IgD-negative memory B cell (primary cell): ENCODE results near the gene TMEM30B. TPM values are rescaled to one million over a fixed set of nuclear protein-coding genes. Genes with fewer than 3 reads are reported as not detected.
"Not testable (repeated sequence)": the region's sequence is repeated elsewhere in the genome, so short reads cannot be mapped to it uniquely, and the experiment has no call there.

ENCODE experiments used
- H3K27ac Mint-ChIP-seq, 3 donors: one replicate each; pipeline ENCODE4 v1.8.0; 2020 to 2022; ENCODE audit warnings: mild to moderate bottlenecking in 3 of 3, mixed read lengths in 3 of 3, moderate library complexity in 1 of 3
- H3K27me3 Mint-ChIP-seq: one replicate; pipeline ENCODE4 v1.8.0; 2021; ENCODE audit warnings: mixed read lengths
- H3K36me3 Mint-ChIP-seq: one replicate; pipeline ENCODE4 v1.8.0; 2020; ENCODE audit warnings: mild to moderate bottlenecking, mixed read lengths
- H3K4me1 Mint-ChIP-seq, 3 donors: one replicate each; pipeline ENCODE4 v1.8.0; 2020 to 2022; ENCODE audit warnings: mixed read lengths in 3 of 3, mild to moderate bottlenecking in 1 of 3
- H3K4me3 Mint-ChIP-seq, 4 donors: one replicate each; pipeline ENCODE4 v1.8.0; 2020 to 2022; ENCODE audit warnings: mild to moderate bottlenecking in 4 of 4, mixed read lengths in 4 of 4, moderate library complexity in 3 of 4
- H3K9me3 Mint-ChIP-seq, 3 donors: one replicate each; pipeline ENCODE4 v1.8.0; 2020 to 2021; ENCODE audit warnings: mixed read lengths in 3 of 3, mild to moderate bottlenecking in 1 of 3
- polyA plus RNA-seq: library from polyadenylated mRNA; unstranded; fragments of 300-500 nt; fragmentation: Illumina TruSeq; gene quantifications from one replicate; pipeline ENCODE4 v1.2.3, GENCODE V29; 2021

Gene TMEM30B
- polyA plus RNA-seq, 1 donor from 2014 or later = 0.33 TPM

DNA sequence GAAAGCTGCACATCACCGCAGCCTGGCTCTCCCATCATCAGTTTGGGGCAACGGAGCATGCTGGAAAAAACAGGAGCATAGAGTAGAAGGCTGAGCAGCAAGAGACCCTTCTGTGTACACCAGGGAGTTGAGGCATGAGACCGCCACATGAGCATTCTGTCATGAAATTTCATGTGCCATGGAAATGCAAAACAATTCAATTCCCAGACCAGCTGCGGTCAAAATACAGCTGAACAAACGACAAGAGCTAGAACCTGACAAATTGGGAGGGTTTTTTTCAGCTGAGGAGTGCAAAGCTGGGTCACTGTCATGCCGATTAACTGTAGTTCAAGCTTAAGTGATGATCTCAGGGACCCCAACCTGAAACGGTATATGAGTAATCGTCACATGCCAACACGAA, 37.1 kb downstream of the TMEM30B start:
- Mint-ChIP-seq H3K27ac (no peak overlapping the region), H3K36me3 (peaks cover 6% of the 10 kb centered on the region)

DNA sequence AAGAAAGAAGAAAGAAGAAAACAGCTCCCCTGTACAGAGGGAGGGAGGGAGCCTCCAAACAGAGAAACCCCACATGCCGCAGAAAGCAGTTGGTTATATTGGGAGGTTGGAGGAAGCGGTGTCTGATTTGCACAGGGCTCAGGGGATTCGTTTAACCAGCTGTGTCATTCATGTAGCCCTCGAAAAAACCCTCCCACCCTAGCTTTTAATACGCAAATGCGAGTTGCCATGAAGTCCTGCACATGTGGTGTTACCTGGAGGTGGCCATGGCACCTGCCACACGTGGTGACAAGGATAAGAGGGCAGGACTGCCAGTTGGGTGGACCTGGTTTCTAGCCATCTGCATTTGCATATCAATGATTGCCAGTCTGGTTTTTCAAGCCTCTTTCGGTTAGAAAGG, 40.9 kb downstream of the TMEM30B start:
- Mint-ChIP-seq H3K27me3 (peaks cover 18% of the 10 kb centered on the region), H3K4me1 (no peaks in the 10 kb centered on the region), H3K9me3 (peaks cover 0 to 12% (median 12%) of the 10 kb centered on the region in 3 donors), H3K4me3 (peak overlapping the region in 1 of 4 donors; percentile 13), H3K27ac (no peak overlapping the region), H3K36me3 (peaks cover 4% of the 10 kb centered on the region)

More for the DNA sequence above, 37.1 kb downstream of the TMEM30B start:
- peaks cover 0 to 12% (median 12%) of the 10 kb centered on the region in 3 donors for H3K9me3 Mint-ChIP-seq
- H3K4me3 Mint-ChIP-seq = no peak overlapping the region
- no peaks in the 10 kb centered on the region for H3K4me1 Mint-ChIP-seq
- H3K27me3 Mint-ChIP-seq = peaks cover 10% of the 10 kb centered on the region

DNA sequence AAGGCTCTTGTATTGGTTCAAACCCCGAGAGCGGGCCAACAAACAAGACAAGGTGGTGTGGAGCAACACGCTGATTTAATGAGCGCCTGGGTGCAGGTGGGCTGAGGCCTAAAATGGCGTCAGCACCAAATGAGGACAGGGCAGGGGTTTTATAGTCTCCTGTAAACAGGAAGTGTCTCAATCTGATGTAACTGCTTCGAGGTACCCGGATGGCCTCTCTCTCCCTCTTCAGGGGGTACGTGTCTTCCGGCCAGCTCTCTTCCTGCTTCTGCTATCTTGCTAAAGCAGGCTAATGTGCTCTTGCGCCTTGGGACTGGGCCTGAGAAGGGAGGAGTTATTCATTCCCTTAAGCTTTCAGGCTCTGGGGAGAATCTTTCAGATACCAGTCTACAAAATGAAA, 41.9 kb downstream of the TMEM30B start:
- not testable (repeated sequence) for H3K36me3 Mint-ChIP-seq, H3K4me3 Mint-ChIP-seq, H3K27ac Mint-ChIP-seq, H3K4me1 Mint-ChIP-seq
- H3K27me3 Mint-ChIP-seq = peaks cover 18% of the 10 kb centered on the region
- peaks cover 0 to 12% (median 12%) of the 10 kb centered on the region in 3 donors for H3K9me3 Mint-ChIP-seq

DNA sequence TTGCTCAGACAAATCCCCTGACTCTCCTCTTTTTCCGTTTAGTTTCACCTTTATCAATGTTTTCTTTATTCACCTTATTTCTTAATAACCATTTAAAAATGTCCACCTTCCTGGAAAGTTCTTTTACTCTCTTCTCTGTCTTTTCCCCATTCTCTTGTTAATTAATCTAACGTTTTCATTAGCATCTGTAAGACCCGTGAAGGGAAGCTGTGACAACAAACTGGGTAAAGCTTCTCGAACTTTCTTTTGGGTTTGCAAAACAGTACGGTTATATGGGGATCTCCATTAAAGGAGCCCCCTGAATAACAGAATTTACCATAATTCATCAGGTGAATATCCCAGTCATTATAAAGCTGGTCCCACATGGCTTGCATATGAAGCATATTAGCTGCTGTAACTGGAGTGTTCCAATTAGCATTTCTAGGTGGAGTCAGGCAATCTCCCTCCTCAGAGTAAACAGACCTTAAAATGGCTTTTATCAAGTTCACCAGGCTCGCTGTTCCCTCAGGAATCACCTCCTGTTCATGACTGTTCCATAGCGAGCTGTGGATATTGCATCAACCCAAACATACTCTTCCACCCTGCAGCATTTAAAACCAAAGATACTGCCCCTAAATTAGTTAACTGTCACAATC, 42.4 kb downstream of the TMEM30B start:
- no peak overlapping the region for H3K27ac Mint-ChIP-seq
- H3K4me1 Mint-ChIP-seq = no peaks in the 10 kb centered on the region
- H3K36me3 Mint-ChIP-seq = peaks cover 4% of the 10 kb centered on the region
- no peak overlapping the region for H3K4me3 Mint-ChIP-seq
- H3K9me3 Mint-ChIP-seq = peaks cover 0 to 12% (median 12%) of the 10 kb centered on the region in 3 donors
- peaks cover 18% of the 10 kb centered on the region for H3K27me3 Mint-ChIP-seq

DNA sequence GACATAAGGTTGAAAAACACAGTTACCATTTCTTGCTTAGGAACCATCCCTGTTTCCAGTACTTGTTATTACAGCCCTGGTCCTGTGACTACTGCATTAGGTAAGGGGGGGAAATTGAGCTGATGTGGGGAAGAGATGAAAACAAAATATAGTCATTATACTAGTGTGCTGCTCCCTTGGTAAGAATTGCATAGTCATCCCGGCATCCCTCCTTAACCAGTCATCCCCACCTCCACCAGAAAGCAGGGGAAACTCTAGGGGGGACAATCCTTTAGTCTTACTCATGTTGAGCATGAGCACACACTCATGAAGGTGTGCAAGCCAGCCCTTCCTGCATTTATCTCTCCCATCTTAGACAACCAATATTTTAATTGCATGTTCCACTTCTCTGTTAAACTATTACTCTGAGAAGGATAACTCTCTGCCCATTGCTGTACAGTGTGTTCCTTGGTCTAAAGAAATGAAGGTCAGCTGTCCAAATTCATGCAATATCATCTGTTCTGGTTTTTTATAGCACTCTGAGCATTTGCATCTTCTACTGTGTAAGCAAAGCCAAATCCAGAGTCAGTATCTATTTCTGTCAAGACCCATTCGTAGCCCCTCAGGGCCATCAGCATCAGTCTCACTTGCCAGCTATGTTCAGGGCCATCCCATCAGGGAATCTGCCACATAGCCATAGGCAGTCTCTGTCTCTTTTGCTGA, 46.8 kb downstream of the TMEM30B start:
- Mint-ChIP-seq H3K9me3 (no peaks in the 10 kb centered on the region), H3K4me1 (no peaks in the 10 kb centered on the region), H3K27ac (no peak overlapping the region), H3K36me3 (no peaks in the 10 kb centered on the region), H3K27me3 (peaks cover 11% of the 10 kb centered on the region), H3K4me3 (no peak overlapping the region)

DNA sequence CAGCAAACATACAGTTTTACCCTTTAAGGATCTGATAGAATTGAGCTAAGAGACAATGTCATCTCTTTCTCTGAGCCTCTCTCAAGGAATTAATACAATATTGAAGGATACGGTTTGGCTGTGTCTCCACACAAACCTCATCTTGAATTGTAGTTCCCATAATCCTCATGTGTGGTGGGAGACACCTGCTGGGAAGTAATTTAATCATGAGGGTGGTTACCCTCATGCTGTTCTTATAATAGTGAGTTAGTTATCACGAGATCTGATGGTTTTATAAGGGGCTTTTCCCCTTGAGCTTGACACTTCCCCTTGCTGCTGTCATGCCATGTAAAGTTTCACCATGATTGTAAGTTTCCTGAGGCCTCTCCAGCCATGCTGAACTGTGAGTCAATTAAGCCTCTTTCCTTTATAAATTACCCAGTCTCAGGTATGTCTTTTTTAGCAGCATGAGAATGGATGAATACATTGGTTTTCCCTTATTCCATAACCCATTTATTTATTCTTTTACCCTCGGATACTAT, 47.6 kb downstream of the TMEM30B start:
- H3K27me3 Mint-ChIP-seq = peaks cover 11% of the 10 kb centered on the region
- no peaks in the 10 kb centered on the region for H3K4me1 Mint-ChIP-seq
- H3K4me3 Mint-ChIP-seq = no peak overlapping the region
- no peaks in the 10 kb centered on the region for H3K9me3 Mint-ChIP-seq
- no peak overlapping the region for H3K27ac Mint-ChIP-seq
- H3K36me3 Mint-ChIP-seq = no peaks in the 10 kb centered on the region

DNA sequence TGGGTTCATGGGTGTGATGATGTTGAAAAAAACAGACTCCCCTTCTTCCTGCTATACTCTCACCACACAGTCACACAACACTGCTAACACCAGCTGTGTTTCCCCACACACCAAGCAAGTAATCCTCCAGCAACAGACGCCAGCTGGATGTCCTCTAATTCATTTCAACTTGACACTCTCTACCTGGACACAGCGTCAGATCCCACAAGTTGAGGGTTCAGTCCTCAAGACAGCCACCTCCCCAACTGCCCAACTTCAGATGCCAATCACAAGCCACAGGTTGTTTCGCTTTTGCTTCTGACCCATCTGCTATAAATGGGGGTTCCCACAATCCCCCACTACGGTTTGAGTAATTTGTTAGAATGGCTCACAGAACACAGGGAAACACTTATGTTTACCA, 49.3 kb downstream of the TMEM30B start:
- Mint-ChIP-seq H3K4me1 (no peaks in the 10 kb centered on the region), H3K36me3 (no peaks in the 10 kb centered on the region), H3K27ac (no peak overlapping the region), H3K9me3 (no peaks in the 10 kb centered on the region), H3K27me3 (peaks cover 11% of the 10 kb centered on the region), H3K4me3 (no peak overlapping the region)

DNA sequence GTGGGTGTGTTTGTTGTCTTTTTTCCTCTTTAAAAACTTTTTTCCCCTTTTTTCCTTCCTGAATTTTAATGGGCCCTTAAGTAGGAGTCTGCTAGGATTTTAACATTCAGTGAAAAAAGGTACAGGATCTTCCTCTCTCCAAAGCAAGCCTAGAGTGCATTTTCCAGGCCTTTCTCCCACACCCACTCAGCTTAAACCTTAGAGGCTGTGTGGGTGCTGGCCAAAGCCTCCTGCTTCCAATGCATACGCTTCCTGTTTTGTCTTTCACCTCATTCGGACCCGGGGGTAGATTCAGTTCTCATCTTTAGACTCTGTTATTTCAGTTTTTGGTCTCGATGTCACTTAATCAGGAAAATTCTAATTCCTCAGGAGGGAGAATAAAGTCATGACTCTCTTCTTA, 51.2 kb downstream of the TMEM30B start:
- H3K9me3 Mint-ChIP-seq = no peaks in the 10 kb centered on the region
- H3K4me3 Mint-ChIP-seq = no peak overlapping the region
- H3K4me1 Mint-ChIP-seq = no peaks in the 10 kb centered on the region
- no peaks in the 10 kb centered on the region for H3K36me3 Mint-ChIP-seq
- no peak overlapping the region for H3K27ac Mint-ChIP-seq
- peaks cover 6% of the 10 kb centered on the region for H3K27me3 Mint-ChIP-seq

DNA sequence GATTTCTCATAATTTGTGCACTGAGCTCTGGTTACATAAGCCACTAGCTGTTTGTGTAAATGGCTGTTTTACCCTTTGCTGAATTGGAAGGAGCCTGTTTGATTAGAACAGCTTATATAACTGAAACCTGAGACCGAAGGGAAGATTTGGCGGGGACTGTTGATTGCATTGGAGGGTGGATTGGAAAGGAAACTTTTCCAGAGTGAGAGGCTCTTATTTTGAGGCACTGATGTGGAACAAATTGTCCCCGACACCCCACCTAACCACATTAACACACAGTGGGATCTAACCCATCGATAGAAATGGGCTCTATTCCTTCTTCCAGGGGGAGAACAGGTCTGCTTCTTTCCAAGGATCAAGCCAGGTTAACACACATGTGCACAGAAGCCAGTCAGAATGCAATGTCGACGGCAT, 51.7 kb downstream of the TMEM30B start:
- Mint-ChIP-seq H3K4me3 (no peak overlapping the region), H3K27ac (no peak overlapping the region), H3K4me1 (no peaks in the 10 kb centered on the region), H3K9me3 (no peaks in the 10 kb centered on the region), H3K36me3 (no peaks in the 10 kb centered on the region), H3K27me3 (peaks cover 6% of the 10 kb centered on the region)

DNA sequence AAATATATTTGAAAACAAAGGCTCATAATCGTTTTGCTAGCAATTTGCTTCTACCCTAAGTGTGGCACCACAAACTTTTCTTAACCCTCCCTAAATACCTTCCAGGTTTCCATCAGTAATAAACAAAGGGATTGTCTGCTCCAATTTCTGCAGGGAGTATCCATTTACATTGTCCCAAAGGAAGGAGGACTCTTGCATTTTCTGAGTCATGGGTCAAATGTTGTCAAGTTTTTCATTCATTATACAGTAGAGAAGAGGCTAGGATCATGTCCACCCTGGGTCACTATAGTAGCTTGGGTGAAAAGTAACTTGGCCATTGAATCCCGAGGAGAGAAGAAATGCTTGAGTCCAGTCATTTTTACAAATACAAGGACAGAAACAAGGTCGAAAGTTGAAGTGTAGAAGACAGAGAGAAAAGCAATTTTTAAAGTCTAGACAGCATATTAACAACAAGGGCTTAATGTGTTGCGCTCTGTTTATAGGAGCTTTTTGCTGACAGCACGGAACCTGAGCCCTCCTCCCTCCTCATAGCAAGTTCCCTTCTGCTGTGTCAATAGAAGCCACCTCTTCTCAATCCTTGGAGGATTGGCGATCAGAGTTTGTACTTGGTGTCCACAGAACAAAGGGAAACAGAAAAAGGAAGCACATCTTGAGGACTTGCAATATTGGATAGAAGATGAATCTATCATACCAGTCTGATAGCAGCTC, 53.1 kb downstream of the TMEM30B start:
- no peaks in the 10 kb centered on the region for H3K4me1 Mint-ChIP-seq

More for the DNA sequence above, 53.1 kb downstream of the TMEM30B start:
- no peaks in the 10 kb centered on the region for H3K36me3 Mint-ChIP-seq
- peaks cover 9% of the 10 kb centered on the region for H3K27me3 Mint-ChIP-seq
- H3K4me3 Mint-ChIP-seq = no peak overlapping the region
- no peaks in the 10 kb centered on the region for H3K9me3 Mint-ChIP-seq
- no peak overlapping the region for H3K27ac Mint-ChIP-seq

Other genes with a start within 250 kb of the TMEM30B start
- 9.6 TPM for gene PRKCH, start 40.2 kb upstream of the TMEM30B start, polyA plus RNA-seq